SU-DHL-6 (cell line): ENCODE data around the gene GRIK4.

ENCODE experiments used
- H2AFZ ChIP-seq: fragments of 200-600 bp; sonication (generic); 2 replicates; pipeline ENCODE4 v1.6.1; 2014; ENCODE audit warnings: low read depth, mild to moderate bottlenecking, moderate library complexity, mixed read lengths, antibody characterized with exemption, low read length; ENCODE audit not compliant: severe bottlenecking
- H3F3A ChIP-seq: fragments of 200-600 bp; shearing (Covaris generic); 2 replicates; pipeline ENCODE4 v1.6.0; 2016; ENCODE audit warnings: antibody characterized with exemption, mild to moderate bottlenecking; ENCODE audit not compliant: insufficient read depth
- H3K27ac ChIP-seq: fragments of 200-600 bp; sonication (generic); 2 replicates; pipeline ENCODE4 v1.5.1; 2016; ENCODE audit warnings: low read depth, mild to moderate bottlenecking, low read length, moderate library complexity, mixed read lengths
- H3K27me3 ChIP-seq: fragments of 200-600 bp; sonication (generic), shearing (Covaris generic); 2 replicates; pipeline ENCODE4 v1.6.0; 2014; ENCODE audit warnings: mild to moderate bottlenecking, low read length
- H3K36me3 ChIP-seq: fragments of 200-600 bp; sonication (generic); 2 replicates; pipeline ENCODE4 v1.6.1; 2014; ENCODE audit warnings: mild to moderate bottlenecking, low read length, mixed read lengths
- H3K4me2 ChIP-seq: fragments of 300-600, 200-600 bp; shearing (Covaris generic), sonication (generic); 2 replicates; pipeline ENCODE4 v1.6.0; 2014; ENCODE audit warnings: low read length, low read depth, mild to moderate bottlenecking; ENCODE audit not compliant: poor library complexity, severe bottlenecking
- H3K4me3 ChIP-seq: fragments of 200-600 bp; sonication (generic); 2 replicates; pipeline ENCODE4 v1.5.1; 2014; ENCODE audit warnings: antibody characterized with exemption, low read length, mild to moderate bottlenecking, mixed read lengths; ENCODE audit not compliant: insufficient read depth, poor library complexity, severe bottlenecking
- H3K79me2 ChIP-seq: fragments of 200-600 bp; sonication (generic); 2 replicates; pipeline ENCODE4 v1.6.1; 2014; ENCODE audit warnings: mild to moderate bottlenecking, low read length, moderate library complexity; ENCODE audit not compliant: insufficient read depth
- H3K9ac ChIP-seq: fragments of 200-600 bp; sonication (generic); 2 replicates; pipeline ENCODE4 v1.7.0; 2014; ENCODE audit warnings: mild to moderate bottlenecking, low read length
- H3K9me2 ChIP-seq: fragments of 200-600 bp; sonication (generic); replicated peaks from 2 replicates; pipeline ENCODE4 v1.6.1; 2014; ENCODE audit warnings: low read length; ENCODE audit not compliant: insufficient read depth
- H3K9me3 ChIP-seq: fragments of 200-600 bp; sonication (generic); 2 replicates; pipeline ENCODE4 v1.6.1; 2014; ENCODE audit warnings: low read length, mixed read lengths; ENCODE audit not compliant: insufficient read depth
- H4K20me1 ChIP-seq: fragments of 200-600 bp; sonication (generic); 2 replicates; pipeline ENCODE4 v1.6.1; 2014; ENCODE audit warnings: low read depth, mild to moderate bottlenecking, antibody characterized with exemption, low read length, moderate library complexity, mixed read lengths
- EZH2phosphoT487 ChIP-seq: fragments of 200-600 bp; sonication (generic), shearing (Covaris generic); conservative IDR thresholded peaks from 2 replicates; pipeline ENCODE4 v1.6.1; 2018; ENCODE audit warnings: mild to moderate bottlenecking, antibody characterized with exemption, low read length, moderate library complexity, mixed read lengths
- TF ChIP-seq, protein P1 (sequence below): fragments of 200-600 bp; sonication (generic); IDR thresholded peaks from one replicate; pipeline ENCODE4 v1.5.1; 2017; ENCODE audit warnings: antibody characterized with exemption, mild to moderate bottlenecking, low read length, moderate library complexity; ENCODE audit not compliant: insufficient read depth, poor library complexity, severe bottlenecking

The GRIK4 gene

DNA sequence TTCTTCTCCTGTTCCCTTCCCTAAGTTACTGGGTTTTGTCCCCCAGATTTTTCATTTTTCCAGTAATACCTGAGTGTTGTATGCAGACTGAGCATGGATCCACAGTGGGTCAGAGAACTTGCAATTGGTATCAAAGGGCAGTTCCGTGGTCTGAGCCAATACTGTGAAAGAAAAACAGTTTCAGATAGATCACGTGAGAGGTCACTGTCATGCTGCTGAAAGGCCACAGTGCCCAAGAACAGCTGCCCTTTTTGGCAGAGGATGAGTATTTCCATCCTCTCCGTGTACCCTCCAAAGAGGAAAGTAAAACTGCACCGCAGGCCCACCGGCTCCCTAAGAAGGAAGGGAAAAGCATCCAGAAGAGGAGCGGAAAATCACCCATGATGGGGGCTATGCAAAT lies 439.3 kb downstream of the GRIK4 start:
- H3F3A ChIP-seq, result no peaks in the 10 kb centered on the region
- no peaks in the 10 kb centered on the region for H3K9me2 ChIP-seq
- H3K27me3 ChIP-seq, result no peaks in the 10 kb centered on the region
- H3K9ac ChIP-seq, result no peak overlapping the region
- no peaks in the 10 kb centered on the region for H3K79me2 ChIP-seq
- H2AFZ ChIP-seq, result no peak overlapping the region
- no peaks in the 10 kb centered on the region for H4K20me1 ChIP-seq
- H3K27ac ChIP-seq, result no peak overlapping the region
- TF ChIP-seq EZH2phosphoT487, result no peak
- TF ChIP-seq, protein P1, sequence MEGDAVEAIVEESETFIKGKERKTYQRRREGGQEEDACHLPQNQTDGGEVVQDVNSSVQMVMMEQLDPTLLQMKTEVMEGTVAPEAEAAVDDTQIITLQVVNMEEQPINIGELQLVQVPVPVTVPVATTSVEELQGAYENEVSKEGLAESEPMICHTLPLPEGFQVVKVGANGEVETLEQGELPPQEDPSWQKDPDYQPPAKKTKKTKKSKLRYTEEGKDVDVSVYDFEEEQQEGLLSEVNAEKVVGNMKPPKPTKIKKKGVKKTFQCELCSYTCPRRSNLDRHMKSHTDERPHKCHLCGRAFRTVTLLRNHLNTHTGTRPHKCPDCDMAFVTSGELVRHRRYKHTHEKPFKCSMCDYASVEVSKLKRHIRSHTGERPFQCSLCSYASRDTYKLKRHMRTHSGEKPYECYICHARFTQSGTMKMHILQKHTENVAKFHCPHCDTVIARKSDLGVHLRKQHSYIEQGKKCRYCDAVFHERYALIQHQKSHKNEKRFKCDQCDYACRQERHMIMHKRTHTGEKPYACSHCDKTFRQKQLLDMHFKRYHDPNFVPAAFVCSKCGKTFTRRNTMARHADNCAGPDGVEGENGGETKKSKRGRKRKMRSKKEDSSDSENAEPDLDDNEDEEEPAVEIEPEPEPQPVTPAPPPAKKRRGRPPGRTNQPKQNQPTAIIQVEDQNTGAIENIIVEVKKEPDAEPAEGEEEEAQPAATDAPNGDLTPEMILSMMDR, result no peak
- H3K4me2 ChIP-seq, result no peak overlapping the region
- no peaks in the 10 kb centered on the region for H3K9me3 ChIP-seq
- no peaks in the 10 kb centered on the region for H3K36me3 ChIP-seq
- no peak overlapping the region for H3K4me3 ChIP-seq

DNA sequence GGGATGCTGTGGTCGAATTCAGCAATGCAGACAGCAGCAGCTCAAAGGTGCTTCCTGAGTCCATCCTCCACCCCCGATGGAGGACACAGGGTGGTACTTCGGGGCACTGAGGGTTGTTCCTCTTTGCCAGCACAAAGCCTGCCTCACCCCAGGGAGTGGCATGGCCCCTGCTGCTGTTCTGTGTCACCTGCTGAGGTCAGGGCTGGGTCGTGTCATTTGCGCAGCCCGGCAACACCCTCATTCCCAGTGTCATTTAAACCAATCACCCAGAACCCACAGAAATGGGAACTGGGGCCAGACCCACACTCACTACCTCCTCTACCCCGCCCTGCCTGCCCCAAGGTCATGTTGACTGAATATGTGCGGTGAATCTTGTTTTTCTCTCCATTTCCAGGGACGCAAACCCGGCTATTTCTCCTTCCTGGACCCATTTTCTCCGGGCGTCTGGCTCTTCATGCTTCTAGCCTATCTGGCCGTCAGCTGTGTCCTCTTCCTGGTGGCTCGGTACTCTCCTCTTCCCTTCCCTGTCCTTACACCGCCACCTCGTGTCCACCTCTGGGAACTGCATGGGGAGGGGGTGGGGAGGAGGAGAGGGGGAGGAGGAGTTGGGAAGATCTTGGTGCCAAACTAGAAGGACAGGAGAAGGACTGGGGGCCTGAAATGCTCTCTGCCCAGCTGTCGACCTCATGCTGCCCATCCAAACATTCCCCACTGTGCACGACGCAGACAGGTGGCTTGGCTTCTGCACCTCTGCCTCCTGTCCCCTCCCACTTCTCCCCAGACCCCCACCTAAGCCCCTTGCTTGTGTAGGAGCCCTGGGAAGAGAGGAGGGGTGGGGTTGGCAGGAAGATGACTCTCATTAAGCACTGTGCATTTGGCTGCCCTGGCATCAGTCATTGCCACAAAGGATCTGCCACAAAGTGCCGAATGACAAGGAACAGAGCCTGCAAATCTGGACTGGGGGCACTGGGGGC lies 441.2 kb downstream of the GRIK4 start:
- H2AFZ ChIP-seq, result no peak overlapping the region
- H3K36me3 ChIP-seq, result no peaks in the 10 kb centered on the region
- H3F3A ChIP-seq, result no peaks in the 10 kb centered on the region
- no peaks in the 10 kb centered on the region for H3K9me3 ChIP-seq
- H3K9ac ChIP-seq, result no peak overlapping the region
- no peaks in the 10 kb centered on the region for H3K79me2 ChIP-seq
- no peaks in the 10 kb centered on the region for H4K20me1 ChIP-seq
- H3K9me2 ChIP-seq, result no peaks in the 10 kb centered on the region
- no peak overlapping the region for H3K27ac ChIP-seq
- no peaks in the 10 kb centered on the region for H3K27me3 ChIP-seq
- no peak overlapping the region for H3K4me3 ChIP-seq
- TF ChIP-seq EZH2phosphoT487, result no peak
- TF ChIP-seq, protein P1, result peak; percentile 74
- no peak overlapping the region for H3K4me2 ChIP-seq

DNA sequence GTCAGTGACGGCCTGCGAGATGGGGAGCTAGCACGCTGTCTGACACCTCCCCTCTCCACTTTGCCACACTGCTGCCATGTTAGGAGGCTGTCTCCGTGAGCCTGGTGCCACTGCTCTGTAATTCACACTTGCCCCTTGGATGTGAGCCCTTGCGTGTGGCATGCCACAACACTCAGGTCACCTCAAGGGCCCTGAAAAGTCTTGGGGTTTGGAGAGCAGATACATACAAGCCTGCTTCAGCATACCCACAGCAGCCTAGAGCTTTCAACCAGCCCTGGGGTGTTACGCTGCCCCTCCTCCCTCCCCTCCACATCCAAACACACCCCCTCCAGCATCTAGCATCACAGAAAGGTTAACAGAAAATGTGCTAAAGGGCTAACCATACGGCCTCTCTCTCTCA lies 442.8 kb downstream of the GRIK4 start:
- no peak overlapping the region for H3K27ac ChIP-seq
- no peak for TF ChIP-seq EZH2phosphoT487
- TF ChIP-seq, protein P1, result no peak
- H3K9ac ChIP-seq, result no peak overlapping the region
- H3K9me2 ChIP-seq, result no peaks in the 10 kb centered on the region
- H3K4me3 ChIP-seq, result no peak overlapping the region
- H3K9me3 ChIP-seq, result no peaks in the 10 kb centered on the region
- no peaks in the 10 kb centered on the region for H3K36me3 ChIP-seq
- H3K27me3 ChIP-seq, result no peaks in the 10 kb centered on the region
- no peak overlapping the region for H2AFZ ChIP-seq
- H3K4me2 ChIP-seq, result no peak overlapping the region
- H3F3A ChIP-seq, result no peaks in the 10 kb centered on the region
- no peaks in the 10 kb centered on the region for H3K79me2 ChIP-seq
- no peaks in the 10 kb centered on the region for H4K20me1 ChIP-seq
